GM21515 (cell line): ENCODE results near the gene FGFRL1.
"Not testable (repeated sequence)": the region's sequence is repeated elsewhere in the genome, so short reads cannot be mapped to it uniquely, and the experiment has no call there.

ENCODE experiments used
- ATAC-seq: cut with Tn5 transposase; IDR thresholded peaks from one replicate; pipeline ENCODE4 v1.9.1; 2021; ENCODE audit not compliant: unreplicated experiment

FGFRL1 gene

GRCh38 chr4:1036976-1037810, 25.8 kb downstream of the FGFRL1 start:
- no peak for ATAC-seq

GRCh38 chr4:1038948-1039492, 27.6 kb downstream of the FGFRL1 start:
- ATAC-seq: no peak

- ATAC-seq: no peak
Measured at GRCh38 chr4:1039493-1040343, 28.3 kb downstream of the FGFRL1 start.

GRCh38 chr4:1040344-1041146, 29.1 kb downstream of the FGFRL1 start:
- ATAC-seq: no peak

GRCh38 chr4:1041147-1041935, 29.9 kb downstream of the FGFRL1 start:
- no peak for ATAC-seq

GRCh38 chr4:1041936-1042330, 30.5 kb downstream of the FGFRL1 start:
- ATAC-seq: no peak

GRCh38 chr4:1042352-1043055, 31.1 kb downstream of the FGFRL1 start:
- ATAC-seq: no peak

GRCh38 chr4:1043162-1043561, 31.7 kb downstream of the FGFRL1 start:
- ATAC-seq: no peak

GRCh38 chr4:1043651-1044468, 32.4 kb downstream of the FGFRL1 start:
- no peak for ATAC-seq

- ATAC-seq: no peak
Measured at GRCh38 chr4:1044469-1045192, 33.2 kb downstream of the FGFRL1 start.

- no peak for ATAC-seq
Measured at GRCh38 chr4:1045193-1045594, 33.8 kb downstream of the FGFRL1 start.

- no peak for ATAC-seq
Measured at GRCh38 chr4:1045595-1046201, 34.3 kb downstream of the FGFRL1 start.

GRCh38 chr4:1046581-1047011, 35.2 kb downstream of the FGFRL1 start:
- not testable (repeated sequence) for ATAC-seq

GRCh38 chr4:1047106-1047975, 35.9 kb downstream of the FGFRL1 start:
- ATAC-seq: no peak

GRCh38 chr4:1047976-1048772, 36.7 kb downstream of the FGFRL1 start:
- no peak for ATAC-seq
